Endometrial microvascular endothelial cells (primary cell): Measurements from ENCODE around the gene ZNF761. TPM values are rescaled to one million over a fixed set of nuclear protein-coding genes. Genes with fewer than 3 reads are reported as not detected.
"Not testable (repeated sequence)": the region's sequence is repeated elsewhere in the genome, so short reads cannot be mapped to it uniquely, and the experiment has no call there.

Experiments
- in situ Hi-C: cut with HindIII; loops from 2 replicates; pipeline ENCODE4 v1.10.0; 2017; ENCODE audit warnings: low sequenced_read_pairs, low pct_unique_long_range_greater_than_20kb; ENCODE audit errors: inconsistent ontology term
- total RNA-seq: library from RNA; depleted of rRNA; stranded (reverse); fragments of >200 nt; gene quantifications from one replicate; pipeline ENCODE4 v1.2.3, GENCODE V29; 2015; ENCODE audit errors: inconsistent ontology term

ZNF761 gene
- 10.4 TPM for total RNA-seq

DNA sequence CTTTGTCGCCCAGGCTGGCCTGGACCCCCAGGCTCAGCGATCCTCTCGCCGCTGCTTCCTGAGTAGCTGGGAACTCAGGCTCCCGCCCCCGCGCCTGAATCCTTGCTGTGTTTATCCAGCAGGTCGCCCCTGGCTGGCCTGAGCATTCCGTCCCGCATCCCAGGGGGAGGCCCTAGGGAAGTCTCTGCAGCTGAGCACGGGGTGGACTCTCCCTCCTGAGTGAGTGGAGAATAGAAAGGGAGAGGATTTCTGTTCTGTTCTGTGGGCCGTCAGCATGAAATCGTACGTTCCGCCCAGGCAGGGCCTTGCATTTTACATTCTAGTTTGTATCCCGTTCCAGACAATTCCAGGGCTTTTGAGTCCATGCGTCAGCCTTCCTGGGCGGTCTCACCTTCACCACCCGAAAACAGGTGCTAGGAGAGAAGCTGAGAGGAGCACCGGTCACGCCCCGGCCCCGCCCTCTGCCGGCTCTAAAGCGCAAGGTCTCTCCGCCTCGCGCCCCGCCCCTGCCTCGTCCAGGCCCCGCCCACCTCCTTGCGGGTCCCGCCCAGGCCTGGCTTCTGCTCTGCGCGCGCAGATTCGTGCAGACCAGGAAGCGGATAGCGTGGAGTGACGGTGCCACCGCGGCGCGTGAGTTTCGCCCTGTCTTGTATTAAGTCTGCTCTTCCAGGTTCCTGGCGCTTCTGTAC is at the start of gene ZNF761:
Gene ZNF761 (plus strand): TSS at position 586 of the 689 bp plus-strand sequence. CDS start 15,285 bp downstream, outside the sequence.
- in situ Hi-C loops: no loop called here

DNA sequence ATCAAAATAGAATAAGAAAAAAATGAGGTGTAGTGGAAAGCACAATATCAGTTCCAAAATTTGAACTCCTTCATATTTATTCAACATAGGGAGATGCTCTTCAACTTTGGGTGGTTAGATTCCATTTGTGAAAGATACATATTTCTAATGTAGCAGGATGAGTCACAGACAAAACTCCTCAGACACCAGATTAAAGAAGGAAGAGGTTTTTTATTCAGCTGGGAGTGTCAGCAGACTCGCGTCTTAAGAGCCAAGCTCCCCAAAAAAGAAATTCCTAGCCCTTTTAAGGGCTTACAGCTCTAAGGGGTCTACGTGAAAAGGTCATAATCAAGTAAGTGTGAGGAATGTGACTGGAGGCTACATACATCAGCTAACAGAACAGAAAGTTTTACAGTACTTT is 43.6 kb upstream of the ZNF761 start:
- in situ Hi-C loops: no loop called here

DNA sequence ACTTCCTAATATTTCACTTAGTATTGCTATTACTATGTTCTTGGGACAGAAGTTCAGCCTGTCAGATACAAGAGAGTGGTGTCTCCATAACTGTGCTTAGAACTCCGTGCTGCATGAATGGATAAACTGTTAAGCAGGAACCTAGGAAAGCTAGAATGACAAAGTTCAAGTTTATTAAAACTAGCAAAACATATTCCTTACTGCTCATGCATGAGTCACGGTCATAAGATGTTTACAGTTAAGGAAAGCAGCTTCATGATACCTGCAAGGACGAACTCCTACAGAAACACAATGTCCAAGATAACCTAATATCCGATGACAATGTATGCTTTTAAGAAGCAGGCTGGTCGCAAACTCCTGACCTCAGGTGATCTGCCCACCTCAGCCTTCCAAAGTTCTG is 42.9 kb upstream of the ZNF761 start:
- in situ Hi-C loops: no loop called here

DNA sequence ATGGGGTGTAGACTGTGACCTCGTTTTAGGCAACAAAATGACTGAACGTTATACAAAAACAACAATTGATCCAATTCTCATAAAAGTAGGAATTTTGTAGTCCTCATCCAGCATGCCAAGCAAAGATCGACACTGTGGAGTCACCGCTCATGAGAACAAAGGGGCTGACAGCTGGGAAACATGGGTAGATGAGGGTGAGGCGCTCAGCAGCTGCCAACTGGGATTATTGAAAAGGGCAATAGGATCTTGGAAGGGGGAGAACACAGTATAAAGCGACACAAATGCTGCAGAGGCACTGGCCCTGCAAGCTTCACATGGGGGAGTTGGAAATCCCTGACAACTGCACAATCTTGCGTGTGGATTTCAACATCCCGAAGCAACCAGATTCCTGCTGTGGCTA is 42.2 kb upstream of the ZNF761 start:
- in situ Hi-C loops: no loop called here

DNA sequence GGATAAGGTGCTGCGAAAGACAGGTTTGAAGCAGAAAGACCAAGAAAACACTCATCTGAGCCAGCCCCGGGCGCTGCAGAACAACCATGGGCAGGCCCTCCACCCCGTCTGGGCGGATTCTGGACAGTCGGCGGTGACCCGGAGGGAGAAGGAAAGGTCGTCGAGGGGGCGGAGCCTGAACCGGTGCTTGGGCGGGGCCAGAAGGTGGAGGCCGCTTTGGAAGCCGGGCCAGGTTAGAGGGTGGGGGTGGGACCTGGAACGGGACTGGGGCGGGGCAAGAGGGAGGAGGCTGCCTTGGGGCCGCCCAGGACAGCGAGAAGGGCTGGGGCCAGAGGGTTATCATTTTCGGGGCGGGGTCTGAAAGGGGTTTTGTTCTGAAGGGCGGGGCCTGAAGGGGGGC is 41.8 kb upstream of the ZNF761 start:
- in situ Hi-C loops: no loop called here

DNA sequence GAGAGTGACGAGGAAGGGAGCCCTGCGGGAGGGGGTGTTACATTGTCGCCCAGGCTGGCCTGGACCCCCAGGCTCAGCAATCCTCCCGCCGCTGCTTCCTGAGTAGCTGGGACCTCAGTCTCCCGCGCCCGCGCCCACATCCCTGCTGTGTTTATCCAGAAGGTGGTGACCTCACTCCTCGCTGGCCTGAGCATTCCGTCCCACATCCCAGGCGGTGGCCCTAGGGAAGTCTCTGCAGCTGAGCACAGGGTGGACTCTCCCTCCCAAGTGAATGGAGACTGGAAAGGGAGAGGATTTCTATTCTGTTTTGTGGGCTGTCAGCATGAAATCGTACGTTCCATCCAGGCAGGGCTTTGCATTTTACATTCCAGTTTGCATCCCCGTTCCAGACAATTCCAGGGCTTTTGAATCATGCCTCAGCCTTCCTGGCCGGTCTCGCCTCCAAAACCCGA is 37.2 kb upstream of the ZNF761 start:
- in situ Hi-C loops: no loop called here

DNA sequence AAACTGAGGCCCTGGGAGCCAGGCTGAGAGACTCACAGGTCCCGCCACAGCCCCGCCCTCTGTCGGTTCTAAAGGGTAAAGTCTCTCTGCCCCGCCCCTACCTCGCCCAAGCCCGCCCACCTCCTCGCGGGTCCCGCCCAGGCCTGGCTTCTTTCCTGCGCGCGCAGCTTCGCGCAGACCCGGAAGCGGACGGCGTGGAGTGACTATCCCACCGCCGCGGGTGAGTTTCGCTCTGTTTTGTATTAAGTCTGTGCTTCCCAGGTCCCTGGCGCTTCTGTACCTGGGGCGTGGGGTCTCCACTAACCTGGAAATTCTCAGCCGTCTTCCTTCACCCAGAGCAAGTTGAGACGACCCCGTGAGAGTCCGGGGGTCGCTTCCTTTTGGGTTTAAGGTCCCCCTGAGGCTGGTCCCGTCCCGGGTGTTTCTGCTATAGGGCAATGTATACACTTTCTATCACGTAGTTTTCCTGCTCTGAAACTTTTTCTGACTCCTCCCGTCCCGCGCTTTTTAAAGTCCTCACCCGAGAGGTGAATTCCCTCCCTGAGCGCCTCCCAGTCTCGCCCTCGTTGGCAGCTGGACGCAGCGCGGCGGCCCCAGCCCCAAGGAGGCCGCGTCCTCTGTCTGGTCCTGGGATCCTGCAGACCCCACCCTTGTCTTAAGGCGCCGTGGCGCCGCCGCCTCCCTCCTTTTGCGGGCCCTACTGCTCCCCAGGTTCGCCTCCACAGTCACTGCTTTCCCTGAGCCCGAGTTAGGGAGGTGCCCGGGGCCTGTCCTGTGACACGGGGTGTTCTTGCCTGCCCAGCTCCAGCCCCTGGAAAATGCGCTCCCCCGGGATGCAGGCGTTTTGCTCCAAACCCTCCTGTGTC is 36.6 kb upstream of the ZNF761 start, which contains the start of gene ZNF765:
Gene ZNF765 (plus strand): TSS at position 176 of the 866 bp plus-strand sequence. CDS start 2,867 bp downstream, outside the sequence.
- in situ Hi-C loops: no loop called here

DNA sequence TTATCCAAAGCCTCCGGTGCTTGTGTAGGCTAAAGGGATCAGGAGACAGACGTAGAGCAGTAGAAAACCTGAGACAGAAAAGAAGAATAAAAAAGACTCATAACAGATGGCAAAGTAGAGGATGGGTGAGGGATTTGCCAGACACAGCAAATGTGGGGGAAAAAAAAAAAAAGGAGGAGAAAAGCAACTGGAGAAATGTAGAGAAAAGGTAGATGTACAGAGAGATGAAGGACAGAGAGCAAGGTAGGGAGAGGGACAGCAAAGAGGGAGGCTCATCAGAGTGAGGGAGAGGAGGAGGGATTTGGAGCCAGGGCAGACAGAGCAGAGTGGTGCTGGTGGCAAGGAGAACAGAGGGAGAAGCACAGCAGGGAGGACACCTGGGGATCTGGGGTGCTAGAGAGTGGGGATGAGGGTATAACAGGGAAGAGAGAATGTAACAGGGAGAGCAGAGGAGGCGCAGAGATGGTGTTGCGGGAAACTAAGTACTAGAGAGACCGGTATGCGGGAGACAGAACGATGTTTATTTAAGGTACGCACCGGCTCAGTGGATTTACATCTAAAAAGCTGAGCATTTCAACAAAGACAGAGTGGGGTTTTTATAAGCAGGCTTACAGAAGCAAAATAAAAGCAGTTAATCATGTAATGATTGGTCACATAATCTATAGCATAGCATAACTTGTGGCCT is 35.8 kb upstream of the ZNF761 start:
- in situ Hi-C loops: not testable (repeated sequence)

DNA sequence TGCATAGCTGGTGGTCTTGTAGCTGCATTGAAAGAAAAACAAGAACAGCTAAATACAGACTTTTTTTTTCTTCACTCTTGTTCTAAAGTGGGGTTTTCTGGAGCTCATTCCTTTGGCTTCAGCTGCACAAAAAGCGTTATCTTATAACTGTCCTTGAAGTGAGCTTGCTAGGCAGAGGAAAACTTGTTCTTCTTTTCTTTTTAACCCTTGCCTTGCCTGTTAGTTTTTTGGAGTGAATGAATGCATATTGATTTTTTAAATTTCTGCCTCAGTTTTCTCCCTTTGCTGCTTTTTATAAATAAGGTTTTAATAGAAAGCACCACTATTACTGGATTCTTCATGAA is 35.3 kb upstream of the ZNF761 start:
- in situ Hi-C loops: no loop called here

DNA sequence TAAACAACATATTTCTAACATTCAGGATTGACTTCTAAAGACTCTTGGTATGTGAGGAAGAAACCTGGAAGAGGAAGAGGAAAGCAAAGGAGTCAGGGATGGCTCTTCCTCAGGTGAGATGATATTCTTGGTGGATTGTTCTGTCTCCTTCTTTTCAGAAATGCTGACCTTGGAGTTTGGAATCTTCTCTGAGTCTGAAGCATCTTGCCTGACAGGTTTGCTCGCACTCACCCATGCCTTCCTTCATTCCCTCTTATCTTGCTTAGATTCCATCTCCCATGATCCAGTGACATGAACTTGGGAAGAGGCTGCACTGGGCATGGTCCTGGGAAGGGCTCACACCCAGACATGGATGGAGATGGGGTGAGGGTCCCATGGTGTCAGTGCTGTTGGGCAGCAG is 33.9 kb upstream of the ZNF761 start:
- in situ Hi-C loops: not testable (repeated sequence)

DNA sequence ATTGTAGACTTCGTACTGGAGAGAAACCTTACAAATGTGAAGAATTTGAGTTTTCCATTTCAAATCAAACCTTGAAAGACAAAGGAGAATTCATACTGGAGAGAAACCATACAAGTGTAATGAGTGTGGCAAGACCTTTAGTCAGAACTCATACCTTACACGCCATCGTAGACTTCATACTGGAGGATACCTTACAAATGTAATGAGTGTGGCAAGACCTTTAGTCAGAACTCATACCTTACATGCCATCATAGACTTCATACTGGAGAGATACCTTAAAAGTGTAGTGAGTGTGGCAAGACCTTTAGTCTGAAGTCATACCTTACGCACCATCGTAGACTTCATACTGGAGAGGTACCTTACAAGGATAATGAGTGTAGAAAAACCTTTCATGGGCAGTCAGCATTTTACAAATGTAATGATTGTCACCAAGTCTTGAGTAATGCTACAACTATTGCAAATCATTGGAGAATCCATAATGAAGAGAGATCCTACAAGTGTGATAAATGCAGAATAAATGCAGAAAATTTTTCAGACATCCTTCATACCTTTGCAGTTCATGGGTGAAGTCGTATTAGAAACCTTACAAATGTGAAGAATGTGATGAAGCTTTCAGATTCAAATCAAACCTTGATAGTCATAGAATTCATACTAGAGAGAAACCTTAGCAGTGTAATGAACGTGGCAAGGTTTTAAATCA is 22.1 kb upstream of the ZNF761 start:
- in situ Hi-C loops: no loop called here

DNA sequence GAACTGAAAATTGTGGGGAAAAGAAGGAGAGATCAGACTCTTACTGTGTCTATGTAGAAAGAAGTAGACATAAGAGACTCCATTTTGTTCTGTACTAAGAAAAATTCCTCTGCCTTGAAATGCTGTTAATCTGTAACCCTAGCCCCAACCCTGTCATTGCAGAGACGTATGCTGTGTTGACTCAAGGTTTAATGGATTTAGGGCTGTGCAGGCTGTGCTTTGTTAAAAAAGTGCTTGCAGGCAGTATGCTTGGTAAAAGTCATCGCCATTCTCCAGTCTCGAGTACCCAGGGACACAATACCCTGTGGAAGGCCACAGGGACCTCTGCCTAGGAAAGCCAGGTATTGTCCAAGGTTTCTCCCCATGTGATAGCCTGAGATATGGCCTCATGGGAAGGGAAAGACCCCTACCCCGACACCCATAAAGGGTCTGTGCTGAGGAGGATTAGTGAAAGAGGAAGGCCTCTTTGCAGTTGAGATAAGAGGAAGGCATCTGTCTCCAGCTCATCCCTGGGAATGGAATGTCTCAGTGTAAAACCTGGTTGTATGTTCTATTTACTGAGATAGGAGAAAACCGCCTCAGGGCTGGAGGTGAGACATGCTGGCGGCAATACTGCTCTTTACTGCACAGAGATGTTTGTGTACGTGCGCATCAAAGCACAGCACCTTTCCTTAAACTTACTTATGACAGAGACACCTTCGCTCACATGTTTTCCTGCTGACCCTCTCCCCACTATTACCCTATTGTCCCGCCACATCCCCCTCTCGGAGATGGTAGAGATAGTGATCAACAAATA is 11.1 kb upstream of the ZNF761 start:
- in situ Hi-C loops: not testable (repeated sequence)

DNA sequence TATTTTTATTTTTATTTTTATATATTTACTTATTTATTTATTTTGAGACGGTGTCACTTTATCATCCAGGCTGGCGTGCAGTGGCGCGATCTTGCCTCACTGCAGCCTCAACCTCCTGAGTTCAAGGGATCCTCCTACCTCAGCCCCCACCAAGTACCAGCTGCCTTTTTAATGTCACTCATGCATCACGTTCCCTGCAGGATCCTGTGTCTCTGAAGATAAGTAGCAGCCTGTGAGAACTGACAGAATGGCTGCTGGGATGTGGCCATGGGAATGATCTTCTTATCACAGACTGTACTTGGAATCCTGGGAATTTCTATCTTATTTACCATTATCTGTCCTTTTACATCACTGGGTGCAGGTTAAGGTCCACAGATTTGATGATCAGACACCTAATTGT is 9.2 kb upstream of the ZNF761 start:
- in situ Hi-C loops: no loop called here

DNA sequence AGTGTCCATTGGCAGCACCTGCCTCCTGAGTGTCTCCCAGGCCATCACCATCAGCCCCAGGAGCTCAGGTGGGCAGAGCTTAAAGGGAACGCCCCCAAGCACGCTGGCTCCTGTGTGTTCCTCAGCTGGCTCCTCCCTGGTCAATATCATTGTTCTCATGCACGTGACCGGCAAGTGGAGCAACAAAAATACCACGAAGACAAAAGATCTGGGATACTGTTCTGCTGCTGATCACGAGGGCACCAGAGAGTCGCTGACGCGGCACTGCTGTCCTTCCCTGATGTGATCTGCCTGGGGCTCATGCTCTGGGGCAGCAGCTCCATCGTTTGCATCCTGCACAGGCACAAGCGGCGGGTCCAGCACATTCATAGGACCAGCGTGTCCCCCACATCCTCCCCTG is 8.7 kb upstream of the ZNF761 start:
- in situ Hi-C loops: not testable (repeated sequence)

DNA sequence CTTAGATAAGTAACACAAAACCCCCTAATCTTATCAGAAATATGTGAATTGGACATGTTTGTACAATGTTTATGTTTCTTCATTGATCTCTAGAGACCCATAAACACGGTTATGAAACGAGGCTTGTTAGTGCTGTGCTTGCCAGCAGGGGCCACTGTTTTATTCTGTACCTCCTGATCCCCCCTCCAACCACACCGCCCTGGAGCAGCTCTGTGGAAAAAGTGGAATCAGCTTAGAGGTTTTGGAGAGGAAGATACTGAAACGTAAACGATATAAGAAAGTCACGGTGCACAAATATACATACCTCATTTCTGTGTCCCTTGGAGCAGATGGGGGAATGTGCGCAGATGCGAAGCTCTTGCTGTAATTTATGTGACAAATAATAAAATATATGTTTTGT is 8.1 kb upstream of the ZNF761 start:
- in situ Hi-C loops: not testable (repeated sequence)

DNA sequence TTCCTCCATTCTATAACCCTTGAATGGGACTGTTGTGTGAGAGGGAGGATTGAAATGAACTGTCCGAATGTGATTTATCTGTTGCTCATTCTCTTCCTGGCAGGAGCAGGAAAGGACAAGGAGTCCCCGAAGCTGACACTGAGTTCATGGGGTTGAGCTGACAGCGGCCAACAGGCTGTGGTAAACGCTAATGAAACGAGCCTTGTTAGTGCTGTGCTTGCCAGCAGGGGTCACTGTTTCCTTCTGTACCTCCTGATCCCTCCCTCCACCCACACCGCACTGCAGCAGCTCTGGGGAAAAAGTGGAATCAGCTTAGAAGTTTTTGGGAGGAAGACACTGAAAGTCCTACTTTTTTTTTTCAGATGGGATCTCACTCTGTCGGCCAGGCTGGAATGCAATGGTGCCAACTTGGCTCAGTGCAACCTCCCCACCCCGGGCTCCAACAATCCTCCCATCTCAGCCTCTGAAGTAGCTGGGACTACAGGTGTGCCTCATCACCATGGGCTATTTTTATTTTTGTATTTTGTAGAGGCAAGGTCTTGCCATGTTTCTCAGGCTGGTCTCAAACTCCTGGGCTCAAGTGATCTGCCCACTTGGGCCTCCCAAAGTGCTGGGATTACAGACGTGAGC is 6.7 kb upstream of the ZNF761 start:
- in situ Hi-C loops: no loop called here

DNA sequence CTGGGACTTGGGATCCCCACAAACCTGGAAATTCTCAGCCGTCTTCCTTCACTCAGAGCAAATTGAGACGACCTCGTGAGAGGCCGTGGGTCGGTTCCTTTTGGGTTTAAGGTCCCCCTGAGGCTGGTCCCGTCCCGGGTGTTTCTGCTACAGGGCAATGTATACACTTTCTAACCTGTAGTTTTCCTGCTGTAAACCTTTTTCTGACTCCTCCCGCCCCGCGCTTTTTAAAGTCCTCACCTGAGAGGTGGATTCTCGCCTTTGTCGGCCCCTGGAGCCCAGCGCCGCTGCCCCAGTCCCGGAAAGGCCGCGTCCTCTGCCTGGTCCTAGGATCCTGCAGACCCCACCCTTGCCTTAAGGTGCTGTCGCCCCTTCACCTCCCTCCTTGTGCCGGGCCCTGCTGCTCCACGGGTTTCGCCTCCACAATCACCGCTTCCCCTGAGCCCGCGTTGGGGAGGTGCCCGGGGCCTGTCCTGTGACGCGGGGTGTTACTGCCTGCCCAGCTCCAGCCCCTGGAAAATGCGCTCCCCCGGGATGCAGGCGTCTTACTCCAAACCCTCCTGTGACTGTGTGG is 391 bp downstream of the ZNF761 start:
- in situ Hi-C loops: no loop called here

DNA sequence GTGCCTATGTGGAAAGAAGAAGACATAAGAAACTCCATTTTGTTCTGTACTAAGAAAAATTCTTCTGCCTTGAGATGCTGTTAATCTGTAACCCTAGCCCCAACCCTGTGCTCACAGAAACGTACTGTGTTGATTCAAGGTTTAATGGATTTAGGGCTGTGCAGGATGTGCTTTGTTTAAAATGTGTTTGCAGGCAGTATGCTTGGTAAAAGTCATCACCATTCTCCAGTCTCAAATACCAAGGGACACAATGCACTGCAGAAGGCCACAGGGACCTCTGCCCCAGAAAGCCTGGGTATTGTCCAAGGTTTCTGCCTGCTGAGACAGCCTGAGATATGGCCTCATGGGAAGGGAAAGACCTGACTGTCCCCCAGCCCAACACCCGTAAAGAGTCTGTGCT is 12.0 kb downstream of the ZNF761 start:
- in situ Hi-C loops: not testable (repeated sequence)
